GM19238 (cell line): Measurements from ENCODE around the gene BRINP1.

Experiments used
- DNase-seq: peaks from one replicate; pipeline ENCODE4 v3.0.0; 2011; ENCODE audit warnings: low spot score; ENCODE audit not compliant: insufficient read length

Gene BRINP1

GRCh38 chr9:119368681-119369581 is at the start of gene BRINP1:
Gene BRINP1, minus strand, starts transcription at chr9:119369435. Its CDS starts 56,080 bp downstream, at chr9:119313355.
- DNase-seq, result no peak

- DNase-seq, result no peak
Measured at GRCh38 chr9:119418721-119419120, 49.5 kb upstream of the BRINP1 start.

GRCh38 chr9:119416793-119417192 is 47.6 kb upstream of the BRINP1 start:
- DNase-seq, result no peak

GRCh38 chr9:119412399-119412798 is 43.2 kb upstream of the BRINP1 start:
- DNase-seq, result no peak

- DNase-seq, result no peak
Measured at GRCh38 chr9:119409552-119409951, 40.3 kb upstream of the BRINP1 start.

- no peak for DNase-seq
Measured at GRCh38 chr9:119400606-119401005, 31.4 kb upstream of the BRINP1 start.

- DNase-seq, result no peak
Measured at GRCh38 chr9:119398350-119398749, 29.1 kb upstream of the BRINP1 start.

GRCh38 chr9:119391878-119392277 is 22.6 kb upstream of the BRINP1 start:
- DNase-seq, result no peak

GRCh38 chr9:119375892-119376291 is 6.7 kb upstream of the BRINP1 start:
- no peak for DNase-seq

GRCh38 chr9:119372951-119373350 is 3.7 kb upstream of the BRINP1 start:
- DNase-seq, result no peak

GRCh38 chr9:119370816-119371215 is 1.6 kb upstream of the BRINP1 start:
- DNase-seq, result no peak

GRCh38 chr9:119369680-119370366 is 588 bp upstream of the BRINP1 start:
- no peak for DNase-seq

GRCh38 chr9:119368179-119368578 is 1.1 kb downstream of the BRINP1 start:
- DNase-seq, result no peak

- no peak for DNase-seq
Measured at GRCh38 chr9:119367683-119368075, 1.6 kb downstream of the BRINP1 start.

- DNase-seq, result no peak
Measured at GRCh38 chr9:119366909-119367682, 2.1 kb downstream of the BRINP1 start.

GRCh38 chr9:119365291-119366027 is 3.8 kb downstream of the BRINP1 start:
- peak; percentile 13 for DNase-seq

GRCh38 chr9:119360237-119360636 is 9.0 kb downstream of the BRINP1 start:
- no peak for DNase-seq

- no peak for DNase-seq
Measured at GRCh38 chr9:119357336-119358096, 11.7 kb downstream of the BRINP1 start.

GRCh38 chr9:119349351-119349825 is 19.8 kb downstream of the BRINP1 start:
- DNase-seq, result no peak
